Epithelial cell of proximal tubule (primary cell): ENCODE measurements around the gene ANXA2R. TPM values are rescaled to one million over a fixed set of nuclear protein-coding genes. Genes with fewer than 3 reads are reported as not detected.

Experiments
- DNase-seq: peaks from one replicate; pipeline ENCODE4 v3.0.0-alpha.2; 2011; ENCODE audit warnings: low read depth
- H3K4me3 ChIP-seq: 2 replicates; pipeline ENCODE4 v1.5.1; 2011; ENCODE audit warnings: low read depth, mild to moderate bottlenecking, low read length
- CTCF ChIP-seq: conservative IDR thresholded peaks from 2 replicates; pipeline ENCODE4 v1.5.1; 2012; ENCODE audit warnings: low read depth, mild to moderate bottlenecking, low read length
- total RNA-seq: library from RNA; depleted of rRNA; stranded (reverse); fragments of >200 nt; gene quantifications from 2 replicates; pipeline ENCODE4 v1.2.3, GENCODE V29; 2015

ANXA2R gene
- total RNA-seq, 1 donor from 2014 or later, result 0.35 TPM

- no peak for TF ChIP-seq CTCF
- DNase-seq, result no peak
- H3K4me3 ChIP-seq, result no peak overlapping the region
Measured at GRCh38 chr5:43024217-43024616, 15.9 kb downstream of the ANXA2R start.

- DNase-seq, result no peak
- TF ChIP-seq CTCF, result no peak
- H3K4me3 ChIP-seq, result no peak overlapping the region
Measured at GRCh38 chr5:43021151-43021550, 19.0 kb downstream of the ANXA2R start.

GRCh38 chr5:43020399-43020746 is 19.7 kb downstream of the ANXA2R start:
- no peak for TF ChIP-seq CTCF
- H3K4me3 ChIP-seq, result peak overlapping the region; percentile 53
- no peak for DNase-seq

- peak; percentile 54 for TF ChIP-seq CTCF
- peak overlapping the region; percentile 53 for H3K4me3 ChIP-seq
- no peak for DNase-seq
Measured at GRCh38 chr5:43019614-43020398, 20.3 kb downstream of the ANXA2R start.

GRCh38 chr5:43019291-43019613 is 20.9 kb downstream of the ANXA2R start:
- DNase-seq, result no peak
- TF ChIP-seq CTCF, result no peak
- peak overlapping the region; percentile 53 for H3K4me3 ChIP-seq

GRCh38 chr5:43017428-43017815 is 22.7 kb downstream of the ANXA2R start:
- no peak for TF ChIP-seq CTCF
- peak overlapping the region; percentile 64 for H3K4me3 ChIP-seq
- no peak for DNase-seq

- DNase-seq, result no peak
- no peak overlapping the region for H3K4me3 ChIP-seq
- no peak for TF ChIP-seq CTCF
Measured at GRCh38 chr5:43016217-43016779, 23.8 kb downstream of the ANXA2R start.
